Hypothalamus (tissue), 51 donors: ENCODE results near the gene OR2M2.

Experiments used
- DNase-seq, 51 donors: peaks; one replicate each; lab custom pipeline; 2025; lab: John Stamatoyannopoulos, UW

OR2M2 gene

GRCh38 chr1:248174521-248174920, at the start of gene OR2M2:
TSS of gene OR2M2 (plus strand) at chr1:248174821. CDS start at chr1:248179986, 5,165 bp downstream.
- DNase-seq = no peak

- no peak for DNase-seq
Observed at GRCh38 chr1:248127653-248128052, 47.0 kb upstream of the OR2M2 start.

- DNase-seq = no peak
Observed at GRCh38 chr1:248136811-248137210, 37.8 kb upstream of the OR2M2 start.

- DNase-seq = no peak
Observed at GRCh38 chr1:248140846-248141245, 33.8 kb upstream of the OR2M2 start.

GRCh38 chr1:248143311-248143710, 31.3 kb upstream of the OR2M2 start:
- no peak for DNase-seq

GRCh38 chr1:248144513-248145198, 30.0 kb upstream of the OR2M2 start, which contains the start of gene OR2M5:
TSS of gene OR2M5 (plus strand) at chr1:248145148. CDS start at chr1:248145148, 0 bp downstream.
- DNase-seq = no peak

GRCh38 chr1:248152056-248152827, 22.4 kb upstream of the OR2M2 start:
- no peak for DNase-seq

- no peak for DNase-seq
Observed at GRCh38 chr1:248155927-248156326, 18.7 kb upstream of the OR2M2 start.

GRCh38 chr1:248158758-248159157, 15.9 kb upstream of the OR2M2 start:
- DNase-seq = no peak

GRCh38 chr1:248164031-248164430, 10.6 kb upstream of the OR2M2 start:
- DNase-seq = no peak

GRCh38 chr1:248165186-248165585, 9.4 kb upstream of the OR2M2 start:
- no peak for DNase-seq

GRCh38 chr1:248183996-248184395, 9.4 kb downstream of the OR2M2 start:
- no peak for DNase-seq

GRCh38 chr1:248187363-248187762, 12.7 kb downstream of the OR2M2 start:
- no peak for DNase-seq

- no peak for DNase-seq
Observed at GRCh38 chr1:248189026-248189425, 14.4 kb downstream of the OR2M2 start.

GRCh38 chr1:248194117-248194516, 19.5 kb downstream of the OR2M2 start:
- DNase-seq = no peak

GRCh38 chr1:248196965-248197364, 22.3 kb downstream of the OR2M2 start, which contains the start of gene OR2M3:
TSS of gene OR2M3 (plus strand) at chr1:248197265. CDS start at chr1:248203068, 5,803 bp downstream.
- no peak for DNase-seq

GRCh38 chr1:248215880-248216279, 41.3 kb downstream of the OR2M2 start:
- DNase-seq = no peak

GRCh38 chr1:248225537-248225936, 50.9 kb downstream of the OR2M2 start:
- no peak for DNase-seq

GRCh38 chr1:248229360-248229908, 54.8 kb downstream of the OR2M2 start:
- DNase-seq = no peak
